ENCODE results near the gene TYSND1. TPM values are rescaled to one million over a fixed set of nuclear protein-coding genes. Genes with fewer than 3 reads are reported as not detected.
"Not testable (repeated sequence)": the region's sequence is repeated elsewhere in the genome, so short reads cannot be mapped to it uniquely, and the experiment has no call there.

Gene TYSND1
- total RNA-seq, 1 donor: 12.1 TPM

DNA sequence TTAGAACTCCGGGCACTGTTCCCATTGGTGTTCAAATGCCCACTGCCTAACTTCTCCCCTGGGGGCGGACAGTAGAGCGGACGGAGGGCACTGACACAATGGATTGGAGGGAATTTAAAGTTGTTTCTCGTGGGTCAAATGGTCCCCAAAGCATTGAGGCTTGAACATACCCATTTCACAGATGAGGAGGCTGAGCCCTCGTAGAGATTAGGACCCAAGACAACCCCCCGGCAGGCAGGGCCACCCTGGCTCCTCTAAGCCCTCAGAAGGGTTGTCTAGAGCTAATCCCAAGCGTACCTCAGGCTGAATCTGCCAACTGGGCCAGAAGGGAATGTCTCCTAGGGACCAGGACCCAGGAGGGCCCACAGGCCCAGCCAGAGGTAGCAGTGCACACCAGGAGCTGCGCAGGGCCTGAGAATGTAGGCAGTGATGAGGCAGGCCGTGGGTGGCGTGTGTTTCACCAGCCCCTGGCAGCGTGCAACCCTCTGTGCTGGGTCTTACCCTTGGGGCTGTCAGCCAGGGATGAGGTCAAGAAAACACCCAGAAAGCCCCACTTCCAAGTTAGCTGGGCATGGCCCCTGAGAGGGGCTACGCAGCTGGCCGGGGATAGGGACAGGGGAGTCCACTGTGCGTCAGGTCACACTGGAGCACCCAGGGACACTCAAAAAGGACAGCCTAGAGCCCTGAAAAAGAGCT is 19.7 kb downstream of the TYSND1 start:
- no peak overlapping the region for H3K4me3 ChIP-seq (ENCODE audit: low read depth, low read length)
- no peak for DNase-seq (ENCODE audit: low read depth)
- TF ChIP-seq, protein P1, sequence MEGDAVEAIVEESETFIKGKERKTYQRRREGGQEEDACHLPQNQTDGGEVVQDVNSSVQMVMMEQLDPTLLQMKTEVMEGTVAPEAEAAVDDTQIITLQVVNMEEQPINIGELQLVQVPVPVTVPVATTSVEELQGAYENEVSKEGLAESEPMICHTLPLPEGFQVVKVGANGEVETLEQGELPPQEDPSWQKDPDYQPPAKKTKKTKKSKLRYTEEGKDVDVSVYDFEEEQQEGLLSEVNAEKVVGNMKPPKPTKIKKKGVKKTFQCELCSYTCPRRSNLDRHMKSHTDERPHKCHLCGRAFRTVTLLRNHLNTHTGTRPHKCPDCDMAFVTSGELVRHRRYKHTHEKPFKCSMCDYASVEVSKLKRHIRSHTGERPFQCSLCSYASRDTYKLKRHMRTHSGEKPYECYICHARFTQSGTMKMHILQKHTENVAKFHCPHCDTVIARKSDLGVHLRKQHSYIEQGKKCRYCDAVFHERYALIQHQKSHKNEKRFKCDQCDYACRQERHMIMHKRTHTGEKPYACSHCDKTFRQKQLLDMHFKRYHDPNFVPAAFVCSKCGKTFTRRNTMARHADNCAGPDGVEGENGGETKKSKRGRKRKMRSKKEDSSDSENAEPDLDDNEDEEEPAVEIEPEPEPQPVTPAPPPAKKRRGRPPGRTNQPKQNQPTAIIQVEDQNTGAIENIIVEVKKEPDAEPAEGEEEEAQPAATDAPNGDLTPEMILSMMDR (IDR thresholded peaks at IDR 0.05; ENCODE audit: insufficient read depth, low read depth, low read length): no peak

DNA sequence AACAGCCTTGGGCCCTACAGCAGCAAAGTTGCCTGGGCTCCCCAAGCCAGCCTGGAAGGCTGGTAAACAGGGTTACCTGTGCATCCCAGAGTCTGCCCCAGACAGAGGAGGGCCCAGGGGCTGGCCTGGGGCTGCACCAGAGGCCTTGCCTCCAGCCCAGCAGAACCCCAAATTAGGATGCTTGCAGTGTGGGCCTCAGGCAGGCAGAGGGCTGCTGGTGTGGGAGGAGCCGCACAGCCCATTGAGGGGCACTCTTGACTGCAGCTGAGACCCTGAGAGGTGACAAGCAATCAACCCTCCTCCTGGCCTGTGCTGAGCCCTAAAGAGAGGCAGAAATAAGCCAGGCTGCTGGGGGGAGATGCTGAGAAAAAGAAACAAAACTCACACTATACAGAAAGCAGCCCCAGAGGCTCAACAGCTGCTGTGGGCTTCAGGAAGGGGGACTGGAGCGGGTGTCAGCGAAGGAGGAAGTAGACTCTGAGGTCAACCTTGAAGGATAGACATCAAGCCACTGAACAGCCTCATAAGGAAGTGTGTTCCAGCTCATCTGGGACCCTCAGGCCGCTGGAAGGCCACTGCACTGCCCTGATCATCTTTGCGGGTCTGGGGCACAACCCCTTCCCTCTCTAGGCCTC is 20.5 kb downstream of the TYSND1 start:
- no peak for DNase-seq (ENCODE audit: low read depth)
- TF ChIP-seq, protein P1 (IDR thresholded peaks at IDR 0.05; ENCODE audit: insufficient read depth, low read depth, low read length): no peak

DNA sequence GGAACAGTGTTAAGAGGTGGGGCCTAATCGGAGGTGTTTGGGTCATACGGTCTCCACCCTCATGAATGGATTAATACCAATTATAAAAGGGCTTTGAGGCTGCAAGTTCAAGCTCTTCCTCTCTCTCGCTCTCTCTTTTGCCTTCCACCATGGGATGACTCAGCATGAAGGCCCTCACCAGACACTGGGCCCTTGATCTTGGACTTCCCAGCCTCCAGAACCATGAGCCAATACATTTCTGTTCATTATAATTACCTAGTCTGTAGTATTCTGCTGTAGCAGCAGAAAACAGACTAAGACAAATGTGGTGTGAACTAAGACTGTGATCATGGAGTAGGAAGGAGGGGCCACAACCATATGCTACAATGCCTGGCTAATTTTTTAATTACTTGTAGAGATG is 21.6 kb downstream of the TYSND1 start:
- TF ChIP-seq, protein P1 (IDR thresholded peaks at IDR 0.05; ENCODE audit: insufficient read depth, low read depth, low read length): no peak

More for the DNA sequence above, 20.5 kb downstream of the TYSND1 start:
- H3K4me3 ChIP-seq (ENCODE audit: low read depth, low read length): no peak overlapping the region

DNA sequence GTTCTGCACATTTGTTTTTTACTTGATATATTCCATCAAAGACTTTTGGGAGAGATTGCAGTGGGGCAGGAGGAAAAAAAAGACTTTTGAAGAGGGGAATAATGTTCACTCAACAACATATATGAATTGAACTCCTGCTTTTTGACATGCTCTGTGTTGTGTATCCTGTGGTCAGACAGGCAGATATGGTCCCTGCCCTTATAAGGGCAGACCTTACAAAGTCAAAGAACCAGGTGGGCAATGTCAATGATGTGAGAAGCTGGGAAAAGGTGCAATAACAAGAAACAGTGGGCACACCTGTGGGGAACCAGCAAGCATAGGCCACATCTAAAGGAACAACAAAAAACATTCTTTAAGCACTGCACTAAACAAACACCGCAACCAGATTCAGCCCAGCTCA is 22.1 kb downstream of the TYSND1 start:
- H3K4me3 ChIP-seq (ENCODE audit: low read depth, low read length): no peak overlapping the region
- DNase-seq (ENCODE audit: low read depth): no peak
- TF ChIP-seq, protein P1 (IDR thresholded peaks at IDR 0.05; ENCODE audit: insufficient read depth, low read depth, low read length): no peak

More for the DNA sequence above, 21.6 kb downstream of the TYSND1 start:
- DNase-seq (ENCODE audit: low read depth): no peak
- H3K4me3 ChIP-seq (ENCODE audit: low read depth, low read length): no peak overlapping the region

DNA sequence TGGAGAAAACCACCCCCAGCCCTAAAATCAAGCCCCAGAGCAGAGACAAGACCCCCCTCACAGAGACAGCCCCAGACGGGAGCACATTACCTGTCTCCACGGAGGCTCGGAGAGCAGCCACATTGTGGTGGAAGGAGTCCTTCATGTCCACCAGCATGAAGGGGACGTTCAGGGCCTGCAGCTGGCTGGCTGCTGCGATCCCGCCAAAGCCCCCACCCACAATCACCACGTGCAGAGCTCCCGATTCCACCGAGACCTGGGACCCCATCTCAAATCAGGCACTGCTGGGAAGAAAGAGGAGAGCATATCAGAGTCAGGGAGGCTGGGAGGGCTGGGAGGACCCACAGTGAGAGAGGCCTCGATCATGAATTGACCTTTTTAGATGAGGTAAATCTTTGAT is 22.7 kb downstream of the TYSND1 start:
- DNase-seq (ENCODE audit: low read depth): no peak
- TF ChIP-seq, protein P1 (IDR thresholded peaks at IDR 0.05; ENCODE audit: insufficient read depth, low read depth, low read length): no peak
- no peak overlapping the region for H3K4me3 ChIP-seq (ENCODE audit: low read depth, low read length)

DNA sequence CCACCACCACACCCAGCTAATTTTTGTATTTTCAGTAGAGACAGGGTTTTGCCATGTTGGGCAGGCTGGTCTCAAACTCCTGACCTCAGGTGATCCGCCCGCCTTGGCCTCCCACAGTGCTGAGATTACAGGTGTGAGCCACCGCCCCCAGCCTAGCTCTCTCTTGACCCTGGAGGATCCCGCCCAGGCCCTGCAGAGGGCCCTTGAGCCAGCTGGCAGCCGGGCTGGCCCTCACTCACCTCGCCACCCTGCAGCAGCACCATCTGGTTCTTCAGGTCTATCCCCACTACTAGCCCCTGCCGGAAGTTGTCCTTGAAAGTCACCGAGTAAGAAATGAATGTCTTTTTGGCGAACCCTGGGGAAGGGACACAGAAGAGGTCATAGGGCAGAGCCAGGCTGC is 23.3 kb downstream of the TYSND1 start:
- DNase-seq (ENCODE audit: low read depth); H3K4me3 ChIP-seq (ENCODE audit: low read depth, low read length): not testable (repeated sequence)

DNA sequence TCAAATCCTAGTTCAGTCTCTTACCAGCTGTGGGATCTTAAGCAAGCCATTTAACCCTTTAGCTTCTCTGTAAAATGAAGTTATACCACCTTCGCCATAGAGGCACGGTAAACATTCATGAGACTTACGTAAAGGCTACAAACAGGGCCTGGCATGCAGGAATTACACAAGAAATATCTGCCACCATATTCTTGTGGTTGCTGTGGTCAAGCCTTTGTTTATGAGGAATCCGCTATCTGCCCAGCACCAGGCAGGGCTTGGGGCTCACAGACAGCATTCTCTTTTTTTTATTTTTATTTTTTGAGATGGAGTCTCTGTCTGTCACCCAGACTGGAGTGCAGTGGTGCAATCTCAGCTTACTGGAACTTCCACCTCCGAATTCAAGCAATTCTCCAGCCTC is 23.8 kb downstream of the TYSND1 start:
- H3K4me3 ChIP-seq (ENCODE audit: low read depth, low read length): no peak overlapping the region
- TF ChIP-seq, protein P1 (IDR thresholded peaks at IDR 0.05; ENCODE audit: insufficient read depth, low read depth, low read length): no peak
- peak; percentile 46 for DNase-seq (ENCODE audit: low read depth)

Data from fibroblast of villous mesenchyme (primary cell).